ENCODE data around the gene TATDN2.

TATDN2 gene

DNA sequence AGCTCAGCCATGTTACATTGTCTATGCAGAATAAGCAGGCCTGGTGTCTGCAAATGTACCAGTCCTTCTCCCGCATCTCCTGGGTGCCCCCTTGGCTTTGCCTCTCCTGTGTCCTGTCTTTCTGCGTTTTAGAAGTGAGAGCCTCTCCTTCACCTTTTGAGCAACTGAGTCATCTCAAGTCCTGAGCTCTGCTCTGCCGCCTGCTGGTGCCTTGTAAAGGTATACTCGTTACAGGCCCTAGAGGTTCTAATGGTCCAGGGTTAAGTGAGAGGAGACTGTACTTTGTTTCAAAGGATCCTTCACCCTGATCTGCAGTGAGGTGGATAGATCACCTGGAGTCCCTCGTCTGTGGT, 31.9 kb downstream of the TATDN2 start:
- ChIA-PET POLR2A (no interaction called here), CTCF (no interaction called here)
- DNase-seq (ENCODE audit: extremely low spot score): no peak
- TF ChIP-seq L3MBTL2 (conservative IDR thresholded peaks at IDR 0.05) (no peak), HDGF (IDR thresholded peaks at IDR 0.05; ENCODE audit: borderline replicate concordance) (no peak), ZNF384 (IDR thresholded peaks at IDR 0.05) (no peak), FOXA1 (IDR thresholded peaks at IDR 0.05) (no peak), TARDBP (IDR thresholded peaks at IDR 0.05) (no peak), ELF4 (IDR thresholded peaks at IDR 0.05) (no peak), FOXK2 (IDR thresholded peaks at IDR 0.05) (no peak), CTBP1 (IDR thresholded peaks at IDR 0.05; ENCODE audit: borderline replicate concordance) (no peak), SP1 (IDR thresholded peaks at IDR 0.05) (no peak), NFRKB (IDR thresholded peaks at IDR 0.05) (no peak), BHLHE40 (IDR thresholded peaks at IDR 0.05; ENCODE audit: borderline replicate concordance) (no peak), ARNT (IDR thresholded peaks at IDR 0.05) (no peak), SUZ12 (IDR thresholded peaks at IDR 0.05) (no peak), LEF1 (IDR thresholded peaks at IDR 0.05; ENCODE audit: borderline replicate concordance) (no peak), FOXM1 (IDR thresholded peaks at IDR 0.05; ENCODE audit: borderline replicate concordance) (no peak)
- TF ChIP-seq, protein P1, sequence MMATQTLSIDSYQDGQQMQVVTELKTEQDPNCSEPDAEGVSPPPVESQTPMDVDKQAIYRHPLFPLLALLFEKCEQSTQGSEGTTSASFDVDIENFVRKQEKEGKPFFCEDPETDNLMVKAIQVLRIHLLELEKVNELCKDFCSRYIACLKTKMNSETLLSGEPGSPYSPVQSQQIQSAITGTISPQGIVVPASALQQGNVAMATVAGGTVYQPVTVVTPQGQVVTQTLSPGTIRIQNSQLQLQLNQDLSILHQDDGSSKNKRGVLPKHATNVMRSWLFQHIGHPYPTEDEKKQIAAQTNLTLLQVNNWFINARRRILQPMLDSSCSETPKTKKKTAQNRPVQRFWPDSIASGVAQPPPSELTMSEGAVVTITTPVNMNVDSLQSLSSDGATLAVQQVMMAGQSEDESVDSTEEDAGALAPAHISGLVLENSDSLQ (IDR thresholded peaks at IDR 0.05): no peak

DNA sequence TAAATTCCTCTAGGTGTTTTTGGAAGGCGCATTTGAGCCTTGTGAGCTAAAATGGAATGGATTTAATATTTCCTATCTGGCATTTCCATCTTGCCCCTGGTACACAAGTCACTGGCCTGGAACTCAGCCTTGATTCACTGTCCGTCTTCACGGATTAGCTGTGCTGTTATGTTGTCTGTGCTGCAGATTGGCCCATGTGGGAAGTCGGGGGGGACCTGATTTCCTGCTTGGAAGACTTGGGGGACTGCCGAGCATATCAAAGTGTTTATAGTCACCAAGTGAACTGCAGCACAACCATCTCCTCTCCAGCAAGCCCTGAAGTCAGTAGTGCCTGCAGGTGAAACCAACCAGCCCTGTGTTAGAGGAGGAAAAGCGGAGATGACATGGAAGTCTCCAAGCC, 32.3 kb downstream of the TATDN2 start:
- DNase-seq (ENCODE audit: extremely low spot score): no peak
- ChIA-PET POLR2A (no interaction called here), CTCF (no interaction called here)
- TF ChIP-seq SUZ12 (IDR thresholded peaks at IDR 0.05) (no peak), ZNF384 (IDR thresholded peaks at IDR 0.05) (no peak), L3MBTL2 (conservative IDR thresholded peaks at IDR 0.05) (no peak), FOXM1 (IDR thresholded peaks at IDR 0.05; ENCODE audit: borderline replicate concordance) (no peak), HDGF (IDR thresholded peaks at IDR 0.05; ENCODE audit: borderline replicate concordance) (no peak), SP1 (IDR thresholded peaks at IDR 0.05) (no peak), LEF1 (IDR thresholded peaks at IDR 0.05; ENCODE audit: borderline replicate concordance) (no peak), TARDBP (IDR thresholded peaks at IDR 0.05) (no peak), FOXK2 (IDR thresholded peaks at IDR 0.05) (no peak), BHLHE40 (IDR thresholded peaks at IDR 0.05; ENCODE audit: borderline replicate concordance) (no peak), NFRKB (IDR thresholded peaks at IDR 0.05) (no peak), ARNT (IDR thresholded peaks at IDR 0.05) (no peak), FOXA1 (IDR thresholded peaks at IDR 0.05) (no peak), CTBP1 (IDR thresholded peaks at IDR 0.05; ENCODE audit: borderline replicate concordance) (no peak), ELF4 (IDR thresholded peaks at IDR 0.05) (no peak)
- TF ChIP-seq, protein P1 (IDR thresholded peaks at IDR 0.05): no peak

DNA sequence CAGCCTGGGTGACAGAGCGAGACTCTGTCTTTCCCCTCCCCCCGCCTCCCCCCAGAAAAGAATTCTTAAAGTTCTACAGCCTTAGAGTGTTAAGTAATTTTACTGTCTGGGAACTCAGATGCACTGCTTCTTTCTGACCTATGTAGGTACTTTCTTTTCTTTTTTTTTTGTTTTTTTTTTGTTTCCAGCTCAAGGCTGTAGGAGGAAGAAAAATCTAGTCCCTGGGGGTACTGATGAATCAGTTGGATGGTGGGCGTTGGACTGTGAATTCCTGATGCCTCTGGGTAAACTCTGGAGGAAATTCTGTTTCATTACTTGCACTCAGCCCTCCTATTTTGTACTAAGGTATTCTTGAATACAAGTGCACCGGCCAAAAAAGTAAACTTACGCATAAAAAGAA, 33.7 kb downstream of the TATDN2 start:
- ChIA-PET POLR2A (no interaction called here), CTCF (no interaction called here)
- no peak for DNase-seq (ENCODE audit: extremely low spot score)
- no peak for TF ChIP-seq ARNT (IDR thresholded peaks at IDR 0.05)
- no peak for TF ChIP-seq L3MBTL2 (conservative IDR thresholded peaks at IDR 0.05)

DNA sequence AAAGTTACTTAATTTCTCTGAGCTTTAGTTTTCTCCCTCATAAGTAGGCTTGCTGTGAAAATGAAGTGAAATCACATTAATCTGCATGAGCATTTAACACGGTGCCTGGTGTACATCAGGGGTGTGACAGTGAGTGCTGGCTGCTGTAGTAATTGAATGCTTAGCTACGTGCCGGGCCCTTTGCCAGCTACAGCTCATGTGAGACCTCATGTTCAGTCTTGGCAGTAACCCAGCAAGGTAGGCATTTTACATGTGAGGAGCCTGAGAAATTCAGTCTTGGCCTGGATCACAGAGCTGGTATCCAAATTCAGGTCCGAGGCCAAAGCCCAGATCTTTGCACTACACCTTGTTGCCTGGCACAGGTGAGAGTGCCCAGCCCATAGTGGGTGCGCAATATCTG, 35.4 kb downstream of the TATDN2 start:
- POLR2A ChIA-PET: no interaction called here
- CTCF ChIA-PET: no interaction called here
- DNase-seq (ENCODE audit: extremely low spot score): no peak
- TF ChIP-seq SUZ12 (IDR thresholded peaks at IDR 0.05): no peak
- TF ChIP-seq NFRKB (IDR thresholded peaks at IDR 0.05): no peak
- no peak for TF ChIP-seq TARDBP (IDR thresholded peaks at IDR 0.05)
- no peak for TF ChIP-seq FOXA1 (IDR thresholded peaks at IDR 0.05)
- TF ChIP-seq SP1 (IDR thresholded peaks at IDR 0.05): no peak
- no peak for TF ChIP-seq LEF1 (IDR thresholded peaks at IDR 0.05; ENCODE audit: borderline replicate concordance)
- TF ChIP-seq, protein P1 (IDR thresholded peaks at IDR 0.05): no peak
- TF ChIP-seq ARNT (IDR thresholded peaks at IDR 0.05): no peak
- TF ChIP-seq ELF4 (IDR thresholded peaks at IDR 0.05): no peak
- TF ChIP-seq L3MBTL2 (conservative IDR thresholded peaks at IDR 0.05): no peak
- TF ChIP-seq HDGF (IDR thresholded peaks at IDR 0.05; ENCODE audit: borderline replicate concordance): no peak
- no peak for TF ChIP-seq FOXM1 (IDR thresholded peaks at IDR 0.05; ENCODE audit: borderline replicate concordance)
- TF ChIP-seq CTBP1 (IDR thresholded peaks at IDR 0.05; ENCODE audit: borderline replicate concordance): no peak
- TF ChIP-seq BHLHE40 (IDR thresholded peaks at IDR 0.05; ENCODE audit: borderline replicate concordance): no peak
- TF ChIP-seq FOXK2 (IDR thresholded peaks at IDR 0.05): no peak
- TF ChIP-seq ZNF384 (IDR thresholded peaks at IDR 0.05): no peak

DNA sequence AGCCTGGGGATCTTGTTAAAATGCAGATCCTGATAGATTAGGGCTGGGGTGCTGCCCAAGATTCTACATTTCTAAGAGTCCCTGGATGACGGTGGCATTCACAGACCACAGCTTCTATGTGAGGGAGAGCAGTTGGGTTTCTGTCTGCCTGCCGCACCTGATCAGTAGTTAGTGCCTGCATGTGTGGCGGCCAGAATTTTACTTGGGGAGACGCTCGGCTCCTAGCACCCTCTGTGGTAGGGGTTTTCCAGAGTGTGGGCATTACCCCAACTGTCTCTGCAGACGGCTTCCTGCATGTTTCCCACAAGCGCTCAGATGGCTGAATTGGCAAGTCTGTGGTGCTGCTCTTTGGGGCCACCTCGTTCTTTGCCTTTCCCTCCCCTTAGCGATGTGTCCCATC, 36.2 kb downstream of the TATDN2 start:
- ChIA-PET CTCF (no interaction called here), POLR2A (no interaction called here)
- no peak for TF ChIP-seq NFRKB (IDR thresholded peaks at IDR 0.05)
- TF ChIP-seq SUZ12 (IDR thresholded peaks at IDR 0.05): no peak
- no peak for TF ChIP-seq ARNT (IDR thresholded peaks at IDR 0.05)
- TF ChIP-seq FOXK2 (IDR thresholded peaks at IDR 0.05): no peak
- no peak for TF ChIP-seq ZNF384 (IDR thresholded peaks at IDR 0.05)
- TF ChIP-seq FOXA1 (IDR thresholded peaks at IDR 0.05): no peak
- TF ChIP-seq FOXM1 (IDR thresholded peaks at IDR 0.05; ENCODE audit: borderline replicate concordance): no peak
- TF ChIP-seq, protein P1 (IDR thresholded peaks at IDR 0.05): no peak
- no peak for TF ChIP-seq L3MBTL2 (conservative IDR thresholded peaks at IDR 0.05)
- TF ChIP-seq HDGF (IDR thresholded peaks at IDR 0.05; ENCODE audit: borderline replicate concordance): no peak
- no peak for TF ChIP-seq ELF4 (IDR thresholded peaks at IDR 0.05)
- TF ChIP-seq TARDBP (IDR thresholded peaks at IDR 0.05): no peak
- no peak for DNase-seq (ENCODE audit: extremely low spot score)

Data from HEK293T (cell line).